OCI-LY3 (cell line): ENCODE results near the gene ARFGAP3.

Experiments used
- H2AFZ ChIP-seq: fragments of 200-600, 300-600 bp; shearing (Covaris generic); 2 replicates; pipeline ENCODE4 v1.6.0; 2014; ENCODE audit warnings: antibody characterized with exemption, low read depth, low read length
- H3K27ac ChIP-seq: fragments of 200-600, 300-600 bp; sonication (generic); 2 replicates; pipeline ENCODE4 v1.5.1; 2014; ENCODE audit warnings: mild to moderate bottlenecking, low read length, moderate library complexity, mixed read lengths
- H3K27me3 ChIP-seq: fragments of 200-600, 300-600 bp; sonication (generic); 2 replicates; pipeline ENCODE4 v1.6.1; 2014; ENCODE audit warnings: low read depth, low read length, mixed read lengths
- H3K36me3 ChIP-seq: fragments of 200-600, 300-600 bp; sonication (generic); replicated peaks from 2 replicates; pipeline ENCODE3; 2014; ENCODE audit warnings: low read depth, low read length, mixed read lengths
- H3K4me1 ChIP-seq: fragments of 300-600, 200-600 bp; sonication (generic); 2 replicates; pipeline ENCODE4 v1.6.1; 2014; ENCODE audit warnings: low read length, mixed read lengths
- H3K4me2 ChIP-seq: fragments of 200-600, 300-600 bp; sonication (generic); 2 replicates; pipeline ENCODE4 v1.6.1; 2014; ENCODE audit warnings: low read length, mixed read lengths
- H3K4me3 ChIP-seq: fragments of 300-600, 200-600 bp; sonication (generic); 2 replicates; pipeline ENCODE4 v1.5.1; 2014; ENCODE audit warnings: antibody characterized with exemption, mild to moderate bottlenecking, low read length, moderate library complexity
- H3K79me2 ChIP-seq: fragments of 300-600, 200-600 bp; shearing (Covaris generic); 2 replicates; pipeline ENCODE4 v1.6.1; 2014; ENCODE audit warnings: mild to moderate bottlenecking, low read length, mixed read lengths
- H3K9ac ChIP-seq: fragments of 300-600, 200-600 bp; shearing (Covaris generic); 2 replicates; pipeline ENCODE4 v1.6.0; 2014; ENCODE audit warnings: mild to moderate bottlenecking, low read length, moderate library complexity
- H3K9me3 ChIP-seq: fragments of 200-600, 300-600 bp; shearing (Covaris generic); 2 replicates; pipeline ENCODE4 v1.6.1; 2014; ENCODE audit warnings: low read length, mixed read lengths; ENCODE audit not compliant: insufficient read depth
- H4K20me1 ChIP-seq: fragments of 200-600, 300-600 bp; sonication (generic); 2 replicates; pipeline ENCODE4 v1.6.1; 2016; ENCODE audit warnings: low read length, mixed read lengths; ENCODE audit not compliant: insufficient read depth
- EZH2phosphoT487 ChIP-seq: fragments of 200-600 bp; shearing (Covaris generic); IDR thresholded peaks from 2 replicates; pipeline ENCODE4 v1.6.1; 2018; ENCODE audit warnings: antibody characterized with exemption, mixed run types, low read depth
- TF ChIP-seq, protein P1 (sequence below): fragments of 200-600, 300-600 bp; sonication (generic); IDR thresholded peaks from 2 replicates; pipeline ENCODE4 v1.5.1; 2014; ENCODE audit warnings: antibody characterized with exemption, low read length, low read depth

ARFGAP3 gene

DNA sequence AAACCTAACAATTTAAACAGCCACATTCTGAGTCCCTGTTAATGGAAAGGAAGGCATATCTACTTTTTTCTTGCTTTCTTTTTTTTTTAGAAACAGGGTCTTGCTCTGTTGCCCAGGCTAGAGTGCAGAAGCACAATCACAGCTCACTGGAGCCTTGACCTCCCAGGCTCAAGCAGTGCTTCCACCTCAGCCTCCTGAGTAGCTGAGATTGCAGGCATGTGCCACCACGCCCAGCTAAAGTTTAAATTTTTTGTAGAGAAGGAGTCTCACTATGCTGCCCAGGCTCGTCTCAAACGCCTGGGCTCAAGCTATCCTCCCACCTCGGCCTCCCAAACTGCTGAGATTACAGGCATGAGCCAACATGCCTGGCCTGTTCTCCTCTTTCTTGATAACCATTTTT lies 25.4 kb downstream of the ARFGAP3 start:
- Histone ChIP-seq H3K4me2 (no peak overlapping the region), H3K27me3 (no peaks in the 10 kb centered on the region), H4K20me1 (no peaks in the 10 kb centered on the region), H3K9me3 (no peaks in the 10 kb centered on the region), H3K36me3 (peaks cover 50% of the 10 kb centered on the region), H3K9ac (no peak overlapping the region), H3K27ac (no peak overlapping the region), H2AFZ (no peak overlapping the region), H3K79me2 (no peaks in the 10 kb centered on the region), H3K4me1 (peaks cover 28% of the 10 kb centered on the region), H3K4me3 (no peak overlapping the region)
- TF ChIP-seq EZH2phosphoT487 = no peak
- TF ChIP-seq, protein P1, sequence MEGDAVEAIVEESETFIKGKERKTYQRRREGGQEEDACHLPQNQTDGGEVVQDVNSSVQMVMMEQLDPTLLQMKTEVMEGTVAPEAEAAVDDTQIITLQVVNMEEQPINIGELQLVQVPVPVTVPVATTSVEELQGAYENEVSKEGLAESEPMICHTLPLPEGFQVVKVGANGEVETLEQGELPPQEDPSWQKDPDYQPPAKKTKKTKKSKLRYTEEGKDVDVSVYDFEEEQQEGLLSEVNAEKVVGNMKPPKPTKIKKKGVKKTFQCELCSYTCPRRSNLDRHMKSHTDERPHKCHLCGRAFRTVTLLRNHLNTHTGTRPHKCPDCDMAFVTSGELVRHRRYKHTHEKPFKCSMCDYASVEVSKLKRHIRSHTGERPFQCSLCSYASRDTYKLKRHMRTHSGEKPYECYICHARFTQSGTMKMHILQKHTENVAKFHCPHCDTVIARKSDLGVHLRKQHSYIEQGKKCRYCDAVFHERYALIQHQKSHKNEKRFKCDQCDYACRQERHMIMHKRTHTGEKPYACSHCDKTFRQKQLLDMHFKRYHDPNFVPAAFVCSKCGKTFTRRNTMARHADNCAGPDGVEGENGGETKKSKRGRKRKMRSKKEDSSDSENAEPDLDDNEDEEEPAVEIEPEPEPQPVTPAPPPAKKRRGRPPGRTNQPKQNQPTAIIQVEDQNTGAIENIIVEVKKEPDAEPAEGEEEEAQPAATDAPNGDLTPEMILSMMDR = no peak

DNA sequence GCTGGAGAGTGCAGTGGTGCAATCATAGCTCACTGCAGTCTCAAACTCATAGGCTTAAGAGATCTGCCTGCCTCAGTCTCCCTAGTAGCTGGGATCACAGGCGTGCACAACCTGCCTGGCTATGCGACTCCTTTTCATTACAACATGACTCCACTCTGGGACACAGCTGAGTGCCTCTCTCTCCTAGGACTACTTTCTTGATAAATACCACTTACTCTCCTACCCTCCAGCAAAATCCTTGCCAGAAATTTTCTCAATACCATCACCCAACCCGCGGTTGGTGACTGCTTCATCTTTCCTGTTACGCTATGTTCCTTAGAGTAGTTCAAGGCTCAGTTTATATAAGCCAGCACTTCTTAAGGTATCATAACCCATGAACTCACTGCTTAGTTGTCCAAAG lies 26.9 kb downstream of the ARFGAP3 start:
- TF ChIP-seq EZH2phosphoT487 = no peak
- TF ChIP-seq, protein P1 = no peak
- Histone ChIP-seq H3K4me2 (no peak overlapping the region), H3K27me3 (no peaks in the 10 kb centered on the region)

DNA sequence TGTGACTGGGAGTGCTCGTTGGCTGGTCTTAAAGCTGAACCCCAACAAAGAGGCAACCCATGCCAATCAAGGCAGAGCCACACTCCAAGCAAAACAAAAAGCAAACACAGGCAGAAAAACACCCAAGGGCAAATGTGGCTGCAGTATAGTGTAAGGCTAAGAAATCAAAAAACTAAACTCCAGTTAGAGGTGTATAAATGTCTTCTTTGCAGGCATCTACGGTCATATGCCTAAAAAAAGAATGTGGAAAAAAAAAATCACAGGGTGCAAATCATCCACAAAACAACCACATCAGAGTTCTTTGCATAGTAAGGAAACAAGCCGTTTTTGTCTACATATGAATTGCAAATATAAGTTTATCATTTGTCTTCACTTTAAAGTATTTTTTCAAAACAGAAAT lies 27.8 kb downstream of the ARFGAP3 start:
- peaks cover 35% of the 10 kb centered on the region for H3K36me3 ChIP-seq
- TF ChIP-seq EZH2phosphoT487 = no peak
- TF ChIP-seq, protein P1 = no peak

More for the DNA sequence above, 26.9 kb downstream of the ARFGAP3 start:
- H3K36me3 ChIP-seq = peaks cover 37% of the 10 kb centered on the region
- H4K20me1 ChIP-seq = no peaks in the 10 kb centered on the region
- H3K9me3 ChIP-seq = no peaks in the 10 kb centered on the region
- H3K4me3 ChIP-seq = no peak overlapping the region
- peaks cover 25% of the 10 kb centered on the region for H3K4me1 ChIP-seq
- H3K27ac ChIP-seq = no peak overlapping the region
- no peak overlapping the region for H2AFZ ChIP-seq
- no peak overlapping the region for H3K9ac ChIP-seq
- H3K79me2 ChIP-seq = no peaks in the 10 kb centered on the region

DNA sequence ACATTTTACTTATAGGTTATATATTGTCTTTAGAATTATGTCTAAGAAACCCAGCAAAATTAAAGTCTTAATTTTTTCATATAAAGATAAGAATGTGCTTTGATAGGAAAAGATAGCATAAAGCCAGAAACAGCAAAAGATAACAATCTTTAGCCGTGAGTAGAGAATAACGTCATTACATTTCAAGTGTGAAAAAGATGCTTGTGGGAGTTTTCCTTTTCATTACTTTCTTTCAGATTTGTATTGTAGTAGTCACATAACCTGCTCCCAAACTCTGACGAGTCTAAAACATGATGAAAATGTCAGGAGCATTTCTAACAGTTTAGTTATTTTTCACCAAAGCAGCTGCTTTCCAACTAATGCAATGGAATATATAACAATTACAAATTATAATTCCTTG lies 31.3 kb downstream of the ARFGAP3 start:
- no peaks in the 10 kb centered on the region for H3K4me1 ChIP-seq
- H3K27ac ChIP-seq = no peak overlapping the region
- no peak overlapping the region for H2AFZ ChIP-seq
- no peaks in the 10 kb centered on the region for H4K20me1 ChIP-seq
- no peak overlapping the region for H3K4me3 ChIP-seq
- H3K9me3 ChIP-seq = 0 out of 2 replicates have a peak, but pooled peaks cover 4% of the 10 kb centered on the region
- no peaks in the 10 kb centered on the region for H3K27me3 ChIP-seq
- no peak overlapping the region for H3K9ac ChIP-seq
- peaks cover 45% of the 10 kb centered on the region for H3K36me3 ChIP-seq
- H3K4me2 ChIP-seq = no peak overlapping the region
- H3K79me2 ChIP-seq = no peaks in the 10 kb centered on the region
- TF ChIP-seq, protein P1 = no peak
- TF ChIP-seq EZH2phosphoT487 = no peak

More for the DNA sequence above, 27.8 kb downstream of the ARFGAP3 start:
- no peaks in the 10 kb centered on the region for H4K20me1 ChIP-seq
- H3K27ac ChIP-seq = no peak overlapping the region
- no peaks in the 10 kb centered on the region for H3K9me3 ChIP-seq
- H3K79me2 ChIP-seq = no peaks in the 10 kb centered on the region
- H3K4me2 ChIP-seq = no peak overlapping the region
- peaks cover 17% of the 10 kb centered on the region for H3K4me1 ChIP-seq
- no peak overlapping the region for H3K9ac ChIP-seq
- no peak overlapping the region for H3K4me3 ChIP-seq
- no peaks in the 10 kb centered on the region for H3K27me3 ChIP-seq
- no peak overlapping the region for H2AFZ ChIP-seq
